ENCODE results near the gene RGMA.

DNA sequence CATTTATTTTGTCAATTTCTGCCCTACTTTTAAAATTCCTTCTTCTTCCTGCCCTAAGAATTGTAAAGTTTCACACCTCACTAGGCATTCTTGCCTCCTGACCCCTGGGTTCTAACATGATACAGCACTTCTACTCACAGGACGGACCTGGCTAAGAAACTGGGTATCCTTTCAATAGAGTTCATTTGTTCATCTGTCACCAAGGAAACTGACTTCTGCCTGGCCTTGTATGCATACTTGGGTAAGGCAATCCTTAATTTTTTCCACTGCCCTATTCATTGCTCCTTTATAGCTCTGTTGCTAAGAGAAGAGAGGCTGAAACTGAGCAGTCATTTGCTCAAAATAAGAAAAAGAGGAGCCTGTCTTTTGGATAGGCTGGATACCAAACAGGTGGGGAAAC, 3.3 kb downstream of the RGMA start:
- TF ChIP-seq, protein P1, sequence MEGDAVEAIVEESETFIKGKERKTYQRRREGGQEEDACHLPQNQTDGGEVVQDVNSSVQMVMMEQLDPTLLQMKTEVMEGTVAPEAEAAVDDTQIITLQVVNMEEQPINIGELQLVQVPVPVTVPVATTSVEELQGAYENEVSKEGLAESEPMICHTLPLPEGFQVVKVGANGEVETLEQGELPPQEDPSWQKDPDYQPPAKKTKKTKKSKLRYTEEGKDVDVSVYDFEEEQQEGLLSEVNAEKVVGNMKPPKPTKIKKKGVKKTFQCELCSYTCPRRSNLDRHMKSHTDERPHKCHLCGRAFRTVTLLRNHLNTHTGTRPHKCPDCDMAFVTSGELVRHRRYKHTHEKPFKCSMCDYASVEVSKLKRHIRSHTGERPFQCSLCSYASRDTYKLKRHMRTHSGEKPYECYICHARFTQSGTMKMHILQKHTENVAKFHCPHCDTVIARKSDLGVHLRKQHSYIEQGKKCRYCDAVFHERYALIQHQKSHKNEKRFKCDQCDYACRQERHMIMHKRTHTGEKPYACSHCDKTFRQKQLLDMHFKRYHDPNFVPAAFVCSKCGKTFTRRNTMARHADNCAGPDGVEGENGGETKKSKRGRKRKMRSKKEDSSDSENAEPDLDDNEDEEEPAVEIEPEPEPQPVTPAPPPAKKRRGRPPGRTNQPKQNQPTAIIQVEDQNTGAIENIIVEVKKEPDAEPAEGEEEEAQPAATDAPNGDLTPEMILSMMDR (IDR thresholded peaks at IDR 0.05) = no peak
- TF ChIP-seq POLR2A (IDR thresholded peaks at IDR 0.05) = no peak

All from right lobe of liver (tissue), 4 donors.